HEK293 (cell line): ENCODE results near the gene HOXB7.
A peak's percentile ranks its signal among the peaks of the same experiment; 100 is the strongest.

Experiments
- CTCF ChIA-PET: fragments of 350-600 bp; formaldehyde crosslinking; extraction: SDS; loops from one replicate; lab custom pipeline; 2021; ENCODE audit warnings: antibody characterized with exemption; lab: Yijun Ruan, JAX
- POLR2A ChIA-PET: fragments of 300-600 bp; formaldehyde crosslinking; extraction: SDS; loops from one replicate; lab custom pipeline; 2020; ENCODE audit warnings: antibody characterized with exemption, inconsistent platforms; lab: Yijun Ruan, JAX
- H3K27ac ChIP-seq: fragments of 200-500 bp; sonication (Bioruptor generic); 2 replicates; pipeline ENCODE4 v1.5.1; 2014; ENCODE audit warnings: low read depth, low read length, control low read depth, inconsistent platforms; ENCODE audit errors: extremely low read depth
- H3K36me3 ChIP-seq, 2 experiments: fragments of 200-500 bp in 1 of 2; sonication (Bioruptor generic) in 1 of 2; 1 replicate in 1 of 2; 2 replicates in 1 of 2; pipeline ENCODE4 v1.5.1; 2014 to 2017; ENCODE audit warnings: inconsistent platforms in 2 of 2, low read length in 2 of 2; ENCODE audit not compliant: control insufficient read depth in 2 of 2, insufficient read depth in 1 of 2
- H3K4me1 ChIP-seq: fragments of 200-500 bp; sonication (Bioruptor generic); 2 replicates; pipeline ENCODE4 v1.5.1; 2014; ENCODE audit warnings: mild to moderate bottlenecking, low read length, inconsistent platforms; ENCODE audit not compliant: control insufficient read depth, insufficient read depth
- H3K4me3 ChIP-seq: 2 replicates; pipeline ENCODE4 v1.5.1; 2011; ENCODE audit warnings: low read depth, mild to moderate bottlenecking, control low read depth, low read length, moderate library complexity
- H3K9me3 ChIP-seq: fragments of 200-500 bp; sonication (Bioruptor generic); 2 replicates; pipeline ENCODE4 v1.5.1; 2014; ENCODE audit warnings: low read depth, low read length, inconsistent platforms; ENCODE audit not compliant: control insufficient read depth, insufficient read depth
- BCL11A ChIP-seq: fragments of 450-650 bp; formaldehyde crosslinking; IDR thresholded peaks from 2 replicates; pipeline ENCODE4 v1.5.1; 2016; ENCODE audit warnings: low read depth, missing biosample characterization, missing genetic modification characterization
- FEZF1 ChIP-seq: fragments of 450-650 bp; formaldehyde crosslinking; IDR thresholded peaks from 2 replicates; pipeline ENCODE4 v1.5.1; 2016; ENCODE audit warnings: missing biosample characterization, missing genetic modification characterization
- GFI1B ChIP-seq: fragments of 450-650 bp; formaldehyde crosslinking; IDR thresholded peaks from 2 replicates; pipeline ENCODE4 v1.5.1; 2016; ENCODE audit warnings: missing biosample characterization, missing genetic modification characterization
- GLI2 ChIP-seq: fragments of 450-650 bp; formaldehyde crosslinking; IDR thresholded peaks from 2 replicates; pipeline ENCODE4; 2017; ENCODE audit warnings: missing biosample characterization, missing genetic modification characterization, low read depth, borderline replicate concordance
- GLI4 ChIP-seq: fragments of 450-650 bp; formaldehyde crosslinking; IDR thresholded peaks from 2 replicates; pipeline ENCODE4 v1.5.1; 2016; ENCODE audit warnings: missing biosample characterization, missing genetic modification characterization
- GLIS2 ChIP-seq: fragments of 450-650 bp; formaldehyde crosslinking; IDR thresholded peaks from 2 replicates; pipeline ENCODE4 v1.5.1; 2016; ENCODE audit warnings: missing biosample characterization, missing genetic modification characterization
- HOXD13 ChIP-seq: sonication (generic); formaldehyde crosslinking; IDR thresholded peaks from 2 replicates; pipeline ENCODE4 v1.8.0; 2022; ENCODE audit warnings: missing genetic modification reagents, borderline replicate concordance
- IKZF3 ChIP-seq: fragments of 450-650 bp; IDR thresholded peaks from 2 replicates; pipeline ENCODE4 v1.5.0; 2018; ENCODE audit warnings: missing biosample characterization, mild to moderate bottlenecking, missing genetic modification characterization, moderate library complexity
- KLF1 ChIP-seq: fragments of 450-650 bp; formaldehyde crosslinking; IDR thresholded peaks from 2 replicates; pipeline ENCODE4 v1.5.1; 2016; ENCODE audit warnings: missing biosample characterization, missing genetic modification characterization
- KLF7 ChIP-seq: fragments of 450-650 bp; formaldehyde crosslinking; IDR thresholded peaks from 2 replicates; pipeline ENCODE4 v1.5.1; 2016; ENCODE audit warnings: missing biosample characterization, missing genetic modification characterization, borderline replicate concordance
- MZF1 ChIP-seq: fragments of 450-650 bp; formaldehyde crosslinking; IDR thresholded peaks from 2 replicates; pipeline ENCODE4 v1.5.1; 2017; ENCODE audit warnings: missing biosample characterization, missing genetic modification characterization, borderline replicate concordance
- SP3 ChIP-seq: fragments of 450-650 bp; formaldehyde crosslinking; IDR thresholded peaks from 2 replicates; pipeline ENCODE4 v1.5.1; 2016; ENCODE audit warnings: missing biosample characterization, missing genetic modification characterization
- ZNF114 ChIP-seq: fragments of 450-650 bp; formaldehyde crosslinking; IDR thresholded peaks from 2 replicates; pipeline ENCODE4 v1.5.0; 2017; ENCODE audit warnings: missing biosample characterization, missing genetic modification characterization
- ZNF146 ChIP-seq: fragments of 450-650 bp; formaldehyde crosslinking; IDR thresholded peaks from 2 replicates; pipeline ENCODE4 v1.5.1; 2016; ENCODE audit warnings: missing biosample characterization, missing genetic modification characterization
- ZNF239 ChIP-seq: fragments of 450-650 bp; formaldehyde crosslinking; IDR thresholded peaks from 2 replicates; pipeline ENCODE4 v1.5.1; 2016; ENCODE audit warnings: missing biosample characterization, missing genetic modification characterization
- ZNF302 ChIP-seq: fragments of 450-650 bp; formaldehyde crosslinking; IDR thresholded peaks from 2 replicates; pipeline ENCODE4 v1.5.1; 2016; ENCODE audit warnings: missing biosample characterization, missing genetic modification characterization, low read depth
- ZNF324 ChIP-seq: fragments of 450-650 bp; formaldehyde crosslinking; IDR thresholded peaks from 2 replicates; pipeline ENCODE4 v1.5.1; 2016; ENCODE audit warnings: missing biosample characterization, missing genetic modification characterization
- ZNF404 ChIP-seq: fragments of 450-650 bp; formaldehyde crosslinking; IDR thresholded peaks from 2 replicates; pipeline ENCODE4 v1.5.1; 2017; ENCODE audit warnings: missing biosample characterization, missing genetic modification characterization
- ZNF416 ChIP-seq: fragments of 450-650 bp; formaldehyde crosslinking; IDR thresholded peaks from 2 replicates; pipeline ENCODE4 v1.5.1; 2016; ENCODE audit warnings: missing biosample characterization, missing genetic modification characterization
- ZNF561 ChIP-seq: fragments of 450-650 bp; IDR thresholded peaks from 2 replicates; pipeline ENCODE4 v1.5.1; 2018; ENCODE audit warnings: missing biosample characterization, missing genetic modification characterization, borderline replicate concordance
- ZNF624 ChIP-seq: fragments of 450-650 bp; formaldehyde crosslinking; IDR thresholded peaks from 2 replicates; pipeline ENCODE4 v1.5.1; 2017; ENCODE audit warnings: missing biosample characterization, missing genetic modification characterization
- ZNF654 ChIP-seq: fragments of 450-650 bp; formaldehyde crosslinking; IDR thresholded peaks from 2 replicates; pipeline ENCODE4 v1.5.1; 2016; ENCODE audit warnings: low read depth, missing biosample characterization, missing genetic modification characterization
- ZNF664 ChIP-seq: fragments of 450-650 bp; formaldehyde crosslinking; IDR thresholded peaks from 2 replicates; pipeline ENCODE4 v1.5.1; 2016; ENCODE audit warnings: missing biosample characterization, missing genetic modification characterization
- ZNF701 ChIP-seq: fragments of 450-650 bp; formaldehyde crosslinking; IDR thresholded peaks from 2 replicates; pipeline ENCODE4 v1.5.1; 2016; ENCODE audit warnings: missing biosample characterization, missing genetic modification characterization
- ZNF768 ChIP-seq: fragments of 450-650 bp; formaldehyde crosslinking; IDR thresholded peaks from 2 replicates; pipeline ENCODE4 v1.5.1; 2018; ENCODE audit warnings: missing biosample characterization, mild to moderate bottlenecking, missing genetic modification characterization
- ZNF777 ChIP-seq: fragments of 450-650 bp; formaldehyde crosslinking; IDR thresholded peaks from 2 replicates; pipeline ENCODE4 v1.5.1; 2017; ENCODE audit warnings: missing biosample characterization, missing genetic modification characterization, borderline replicate concordance
- ZSCAN16 ChIP-seq: fragments of 450-650 bp; formaldehyde crosslinking; IDR thresholded peaks from 2 replicates; pipeline ENCODE4 v1.5.1; 2016; ENCODE audit warnings: missing biosample characterization, missing genetic modification characterization
- TF ChIP-seq, protein P1 (sequence below): fragments of 450-650 bp; formaldehyde crosslinking; IDR thresholded peaks from 2 replicates; pipeline ENCODE4 v1.5.1; 2016; ENCODE audit warnings: missing biosample characterization, missing genetic modification characterization
- TF ChIP-seq, protein P2 (sequence below): fragments of 450-650 bp; IDR thresholded peaks from 2 replicates; pipeline ENCODE4 v1.5.1; 2018; ENCODE audit warnings: missing biosample characterization, mild to moderate bottlenecking, missing genetic modification characterization
- TF ChIP-seq, protein P3 (sequence below): fragments of 450-650 bp; formaldehyde crosslinking; conservative IDR thresholded peaks from 2 replicates; pipeline ENCODE4 v1.5.1; 2016; ENCODE audit warnings: low read depth, missing biosample characterization, missing genetic modification characterization

HOXB7 gene

DNA sequence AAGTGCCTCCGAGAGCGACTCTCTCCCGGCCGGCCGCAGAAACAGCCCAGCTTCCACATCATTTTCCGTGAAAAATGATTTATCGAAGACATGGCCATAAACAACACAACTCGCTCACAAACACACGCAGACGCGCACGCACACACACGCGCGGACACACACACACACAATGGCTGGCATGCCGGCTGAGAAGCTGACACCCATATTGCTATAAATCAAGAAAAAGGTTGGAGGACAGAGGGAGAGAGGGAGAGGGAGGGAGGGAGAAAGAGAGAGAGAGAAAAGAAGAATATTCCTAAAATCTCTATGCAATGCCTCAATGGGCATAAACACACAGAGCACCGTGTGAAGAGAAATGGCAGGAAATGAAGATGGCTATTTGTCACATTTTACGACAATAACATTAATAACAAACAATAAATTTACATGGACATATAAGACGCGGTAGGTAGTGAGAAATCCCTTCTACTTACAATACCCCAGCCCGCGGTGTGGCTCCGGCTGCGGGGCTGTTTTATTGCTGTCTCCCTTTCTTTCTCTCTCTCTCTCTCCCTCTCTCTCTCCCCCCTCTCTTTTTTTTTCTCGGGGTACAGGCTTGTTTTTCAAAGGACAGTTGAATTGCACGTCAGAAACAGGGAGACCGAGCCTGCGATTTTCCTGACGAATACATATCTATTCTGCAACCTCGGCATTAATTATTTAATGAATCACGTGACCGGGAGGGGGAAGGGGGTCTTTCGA lies 42.1 kb downstream of the HOXB7 start (continued):
- TF ChIP-seq, protein P1, sequence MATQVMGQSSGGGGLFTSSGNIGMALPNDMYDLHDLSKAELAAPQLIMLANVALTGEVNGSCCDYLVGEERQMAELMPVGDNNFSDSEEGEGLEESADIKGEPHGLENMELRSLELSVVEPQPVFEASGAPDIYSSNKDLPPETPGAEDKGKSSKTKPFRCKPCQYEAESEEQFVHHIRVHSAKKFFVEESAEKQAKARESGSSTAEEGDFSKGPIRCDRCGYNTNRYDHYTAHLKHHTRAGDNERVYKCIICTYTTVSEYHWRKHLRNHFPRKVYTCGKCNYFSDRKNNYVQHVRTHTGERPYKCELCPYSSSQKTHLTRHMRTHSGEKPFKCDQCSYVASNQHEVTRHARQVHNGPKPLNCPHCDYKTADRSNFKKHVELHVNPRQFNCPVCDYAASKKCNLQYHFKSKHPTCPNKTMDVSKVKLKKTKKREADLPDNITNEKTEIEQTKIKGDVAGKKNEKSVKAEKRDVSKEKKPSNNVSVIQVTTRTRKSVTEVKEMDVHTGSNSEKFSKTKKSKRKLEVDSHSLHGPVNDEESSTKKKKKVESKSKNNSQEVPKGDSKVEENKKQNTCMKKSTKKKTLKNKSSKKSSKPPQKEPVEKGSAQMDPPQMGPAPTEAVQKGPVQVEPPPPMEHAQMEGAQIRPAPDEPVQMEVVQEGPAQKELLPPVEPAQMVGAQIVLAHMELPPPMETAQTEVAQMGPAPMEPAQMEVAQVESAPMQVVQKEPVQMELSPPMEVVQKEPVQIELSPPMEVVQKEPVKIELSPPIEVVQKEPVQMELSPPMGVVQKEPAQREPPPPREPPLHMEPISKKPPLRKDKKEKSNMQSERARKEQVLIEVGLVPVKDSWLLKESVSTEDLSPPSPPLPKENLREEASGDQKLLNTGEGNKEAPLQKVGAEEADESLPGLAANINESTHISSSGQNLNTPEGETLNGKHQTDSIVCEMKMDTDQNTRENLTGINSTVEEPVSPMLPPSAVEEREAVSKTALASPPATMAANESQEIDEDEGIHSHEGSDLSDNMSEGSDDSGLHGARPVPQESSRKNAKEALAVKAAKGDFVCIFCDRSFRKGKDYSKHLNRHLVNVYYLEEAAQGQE (tag by site-specific recombination), result no peak
- TF ChIP-seq IKZF3 (tag by site-specific recombination) (peak; percentile 50; the same call in 1 of the 2 replicates), ZNF416 (tag by site-specific recombination) (no peak), ZNF654 (no peak), ZNF768 (tag by site-specific recombination) (no peak), KLF7 (no peak; the same call in 1 of the 2 replicates), HOXD13 (no peak), ZSCAN16 (tag by site-specific recombination) (no peak), ZNF324 (tag by site-specific recombination) (no peak), ZNF777 (tag by site-specific recombination) (no peak), ZNF404 (tag by site-specific recombination) (no peak), ZNF624 (tag by site-specific recombination) (no peak), ZNF561 (tag by site-specific recombination) (0 out of 2 replicates have a peak, but pooled peaks have one; percentile 54), KLF1 (tag by site-specific recombination) (no peak), BCL11A (tag by site-specific recombination) (no peak), ZNF114 (tag by site-specific recombination) (no peak), ZNF302 (no peak), ZNF239 (no peak), GFI1B (tag by site-specific recombination) (no peak; the same call in 1 of the 2 replicates), GLIS2 (tag by site-specific recombination) (no peak)

DNA sequence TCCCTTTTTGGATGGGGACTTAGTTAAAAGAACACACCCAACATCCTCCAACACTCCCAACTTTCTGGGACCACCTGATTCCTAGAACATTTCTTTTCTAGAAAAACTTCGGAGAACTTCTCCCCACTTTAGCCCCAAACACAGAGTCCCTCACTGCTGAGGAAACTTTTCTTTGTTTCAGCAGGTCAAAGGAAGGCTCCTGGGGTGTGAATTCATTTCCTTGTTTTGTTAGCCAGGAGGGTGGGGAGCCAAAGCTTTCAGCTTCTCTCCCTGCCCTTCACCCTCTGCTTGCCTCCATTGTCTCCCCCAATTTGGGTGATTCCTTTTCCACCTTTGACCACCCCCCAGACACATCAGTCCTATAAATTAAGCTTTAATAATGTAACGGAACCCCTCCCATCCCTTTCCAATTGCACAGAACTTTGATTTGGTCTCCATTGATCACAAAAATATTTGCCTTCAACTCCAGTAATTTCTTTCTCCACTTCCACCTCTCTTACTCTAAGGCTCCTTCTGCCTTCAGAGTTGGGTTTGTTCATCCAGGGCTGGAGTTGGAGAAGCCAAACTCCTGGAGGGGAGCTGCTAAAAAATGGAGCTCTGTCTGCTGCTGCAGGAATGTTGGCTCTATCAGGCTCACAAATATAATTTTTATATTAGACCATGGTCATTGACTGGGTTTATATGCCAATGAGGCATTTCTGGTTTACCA lies 43.0 kb downstream of the HOXB7 start:
- POLR2A ChIA-PET, result no interaction called here
- H3K4me1 ChIP-seq, result peaks cover 92% of the 10 kb centered on the region
- no peak overlapping the region for H3K4me3 ChIP-seq
- CTCF ChIA-PET, result interaction anchor here (0.6 to 1.5 kb wide), 3 partner anchors 10 to 260 kb away, joined by 3 to 5 read pairs (median 3); no protein-coding TSS in a partner anchor
- H3K36me3 ChIP-seq, result peaks cover 8 to 60% of the 10 kb centered on the region in 2 experiments
- peak overlapping the region; percentile 47 for H3K27ac ChIP-seq
- H3K9me3 ChIP-seq, result no peaks in the 10 kb centered on the region
- TF ChIP-seq SP3 (tag by site-specific recombination) (no peak), MZF1 (0 out of 2 replicates have a peak, but pooled peaks have one; percentile 56), FEZF1 (tag by site-specific recombination) (no peak), ZNF146 (tag by site-specific recombination) (no peak), GLI4 (tag by site-specific recombination) (no peak), ZNF664 (no peak), GLI2 (no peak), ZNF701 (no peak)
- TF ChIP-seq, protein P2, sequence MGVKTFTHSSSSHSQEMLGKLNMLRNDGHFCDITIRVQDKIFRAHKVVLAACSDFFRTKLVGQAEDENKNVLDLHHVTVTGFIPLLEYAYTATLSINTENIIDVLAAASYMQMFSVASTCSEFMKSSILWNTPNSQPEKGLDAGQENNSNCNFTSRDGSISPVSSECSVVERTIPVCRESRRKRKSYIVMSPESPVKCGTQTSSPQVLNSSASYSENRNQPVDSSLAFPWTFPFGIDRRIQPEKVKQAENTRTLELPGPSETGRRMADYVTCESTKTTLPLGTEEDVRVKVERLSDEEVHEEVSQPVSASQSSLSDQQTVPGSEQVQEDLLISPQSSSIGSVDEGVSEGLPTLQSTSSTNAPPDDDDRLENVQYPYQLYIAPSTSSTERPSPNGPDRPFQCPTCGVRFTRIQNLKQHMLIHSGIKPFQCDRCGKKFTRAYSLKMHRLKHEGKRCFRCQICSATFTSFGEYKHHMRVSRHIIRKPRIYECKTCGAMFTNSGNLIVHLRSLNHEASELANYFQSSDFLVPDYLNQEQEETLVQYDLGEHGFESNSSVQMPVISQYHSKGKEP (tag by site-specific recombination), result no peak
- TF ChIP-seq, protein P3, sequence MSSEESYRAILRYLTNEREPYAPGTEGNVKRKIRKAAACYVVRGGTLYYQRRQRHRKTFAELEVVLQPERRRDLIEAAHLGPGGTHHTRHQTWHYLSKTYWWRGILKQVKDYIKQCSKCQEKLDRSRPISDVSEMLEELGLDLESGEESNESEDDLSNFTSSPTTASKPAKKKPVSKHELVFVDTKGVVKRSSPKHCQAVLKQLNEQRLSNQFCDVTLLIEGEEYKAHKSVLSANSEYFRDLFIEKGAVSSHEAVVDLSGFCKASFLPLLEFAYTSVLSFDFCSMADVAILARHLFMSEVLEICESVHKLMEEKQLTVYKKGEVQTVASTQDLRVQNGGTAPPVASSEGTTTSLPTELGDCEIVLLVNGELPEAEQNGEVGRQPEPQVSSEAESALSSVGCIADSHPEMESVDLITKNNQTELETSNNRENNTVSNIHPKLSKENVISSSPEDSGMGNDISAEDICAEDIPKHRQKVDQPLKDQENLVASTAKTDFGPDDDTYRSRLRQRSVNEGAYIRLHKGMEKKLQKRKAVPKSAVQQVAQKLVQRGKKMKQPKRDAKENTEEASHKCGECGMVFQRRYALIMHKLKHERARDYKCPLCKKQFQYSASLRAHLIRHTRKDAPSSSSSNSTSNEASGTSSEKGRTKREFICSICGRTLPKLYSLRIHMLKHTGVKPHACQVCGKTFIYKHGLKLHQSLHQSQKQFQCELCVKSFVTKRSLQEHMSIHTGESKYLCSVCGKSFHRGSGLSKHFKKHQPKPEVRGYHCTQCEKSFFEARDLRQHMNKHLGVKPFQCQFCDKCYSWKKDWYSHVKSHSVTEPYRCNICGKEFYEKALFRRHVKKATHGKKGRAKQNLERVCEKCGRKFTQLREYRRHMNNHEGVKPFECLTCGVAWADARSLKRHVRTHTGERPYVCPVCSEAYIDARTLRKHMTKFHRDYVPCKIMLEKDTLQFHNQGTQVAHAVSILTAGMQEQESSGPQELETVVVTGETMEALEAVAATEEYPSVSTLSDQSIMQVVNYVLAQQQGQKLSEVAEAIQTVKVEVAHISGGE (tag by site-specific recombination), result peak; percentile 30; the same call in 1 of the 2 replicates
